DOHH2 (cell line): Measurements from ENCODE around the gene APMAP.

Experiments used
- H3F3A ChIP-seq: fragments of 200-600 bp; sonication (generic), shearing (Covaris generic); 2 replicates; pipeline ENCODE4 v1.6.0; 2016; ENCODE audit warnings: antibody characterized with exemption, mild to moderate bottlenecking; ENCODE audit not compliant: control insufficient read depth, insufficient read depth
- H3K27ac ChIP-seq: fragments of 200-600 bp; sonication (generic); 2 replicates; pipeline ENCODE4 v1.5.1; 2014; ENCODE audit warnings: low read depth, mild to moderate bottlenecking, low read length, moderate library complexity
- H3K27me3 ChIP-seq: fragments of 200-600 bp; sonication (generic); 2 replicates; pipeline ENCODE4 v1.6.1; 2014; ENCODE audit warnings: mild to moderate bottlenecking, low read length, mixed read lengths; ENCODE audit not compliant: control insufficient read depth
- H3K36me3 ChIP-seq: fragments of 200-600 bp; sonication (generic); 2 replicates; pipeline ENCODE4 v1.6.1; 2014; ENCODE audit warnings: mild to moderate bottlenecking, low read length, moderate library complexity, mixed read lengths; ENCODE audit not compliant: control insufficient read depth
- H3K4me1 ChIP-seq: fragments of 200-600 bp; sonication (generic); 2 replicates; pipeline ENCODE4 v1.6.1; 2014; ENCODE audit warnings: mild to moderate bottlenecking, low read length, mixed read lengths; ENCODE audit not compliant: control insufficient read depth
- H3K4me2 ChIP-seq: fragments of 200-600 bp; sonication (generic); 2 replicates; pipeline ENCODE4 v1.6.0; 2014; ENCODE audit warnings: mild to moderate bottlenecking, low read length, moderate library complexity
- H3K4me3 ChIP-seq: fragments of 200-600 bp; sonication (generic); 2 replicates; pipeline ENCODE4 v1.5.1; 2014; ENCODE audit warnings: mild to moderate bottlenecking, low read length, mixed read lengths
- H3K79me2 ChIP-seq: fragments of 200-600 bp; sonication (generic); 2 replicates; pipeline ENCODE4 v1.6.1; 2014; ENCODE audit warnings: mild to moderate bottlenecking, low read length, mixed read lengths; ENCODE audit not compliant: control insufficient read depth
- H3K9me2 ChIP-seq: fragments of 200-600 bp; sonication (generic); replicated peaks from 2 replicates; pipeline ENCODE4 v1.6.1; 2014; ENCODE audit warnings: mild to moderate bottlenecking, low read length, mixed read lengths; ENCODE audit not compliant: control insufficient read depth
- H3K9me3 ChIP-seq: fragments of 200-600 bp; sonication (generic); 2 replicates; pipeline ENCODE4 v1.6.1; 2014; ENCODE audit warnings: antibody characterized with exemption, low read length, mixed read lengths; ENCODE audit not compliant: control insufficient read depth, insufficient read depth
- H4K20me1 ChIP-seq: fragments of 200-600 bp; sonication (generic); 2 replicates; pipeline ENCODE4 v1.6.0; 2014; ENCODE audit warnings: low read depth, mild to moderate bottlenecking, antibody characterized with exemption, low read length, moderate library complexity; ENCODE audit not compliant: control insufficient read depth, insufficient read depth
- CTCF ChIP-seq: fragments of 200-600 bp; sonication (generic); IDR thresholded peaks from one replicate; pipeline ENCODE4 v1.5.1; 2014; ENCODE audit warnings: antibody characterized with exemption, mild to moderate bottlenecking, low read depth, low read length; ENCODE audit not compliant: poor library complexity, severe bottlenecking
- EZH2phosphoT487 ChIP-seq: fragments of 200-600 bp; sonication (generic); IDR thresholded peaks from 2 replicates; pipeline ENCODE4 v1.6.1; 2017; ENCODE audit warnings: borderline replicate concordance, mild to moderate bottlenecking, antibody characterized with exemption, low read length, moderate library complexity, mixed read lengths

The APMAP gene

GRCh38 chr20:25030007-25030648, 37.6 kb upstream of the APMAP start:
- Histone ChIP-seq H3K9me3 (no peaks in the 10 kb centered on the region), H3F3A (no peaks in the 10 kb centered on the region), H3K36me3 (no peaks in the 10 kb centered on the region), H3K4me1 (peaks cover 11% of the 10 kb centered on the region), H3K27ac (no peak overlapping the region), H3K4me2 (no peak overlapping the region), H3K4me3 (no peak overlapping the region), H3K9me2 (no peaks in the 10 kb centered on the region), H3K79me2 (no peaks in the 10 kb centered on the region), H3K27me3 (no peaks in the 10 kb centered on the region), H4K20me1 (no peaks in the 10 kb centered on the region)
- TF ChIP-seq EZH2phosphoT487 (no peak), CTCF (no peak)

DNA sequence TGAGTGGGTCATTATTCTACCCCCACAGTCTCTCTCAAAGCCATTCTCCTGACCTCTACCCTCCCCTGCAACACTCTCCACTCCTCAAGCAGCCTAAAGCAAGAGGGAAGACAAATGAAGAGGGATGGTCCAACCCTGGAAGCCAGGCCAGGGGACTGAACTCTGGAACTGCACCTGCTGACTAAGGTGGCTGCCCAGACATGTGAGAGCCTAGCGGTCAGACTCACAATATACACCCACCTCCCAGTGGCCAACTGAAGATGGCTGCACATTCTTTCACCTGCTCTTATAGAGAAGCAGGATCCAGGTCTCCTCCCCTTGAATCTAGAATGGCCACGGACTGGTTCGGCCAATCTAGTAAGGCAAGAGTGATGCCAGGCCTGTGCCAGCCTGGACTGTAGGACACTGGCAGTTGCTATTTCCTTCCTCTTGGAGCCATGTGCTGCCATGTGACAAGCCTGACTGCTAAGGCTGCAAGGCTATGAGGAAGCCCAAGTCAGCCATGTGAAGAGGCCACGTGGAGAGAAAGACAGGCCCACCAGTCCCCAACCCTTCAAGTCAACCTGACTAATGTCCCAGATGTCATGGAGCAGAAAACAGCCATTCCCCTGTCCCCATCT, 33.5 kb upstream of the APMAP start:
- no peak overlapping the region for H3K4me3 ChIP-seq
- TF ChIP-seq CTCF (no peak), EZH2phosphoT487 (no peak)
- H3F3A ChIP-seq: no peaks in the 10 kb centered on the region
- H3K27ac ChIP-seq: no peak overlapping the region
- H3K4me2 ChIP-seq: no peak overlapping the region
- no peaks in the 10 kb centered on the region for H3K36me3 ChIP-seq
- H3K4me1 ChIP-seq: no peaks in the 10 kb centered on the region
- no peaks in the 10 kb centered on the region for H3K9me3 ChIP-seq
- no peaks in the 10 kb centered on the region for H3K9me2 ChIP-seq
- H4K20me1 ChIP-seq: no peaks in the 10 kb centered on the region
- no peaks in the 10 kb centered on the region for H3K27me3 ChIP-seq
- H3K79me2 ChIP-seq: no peaks in the 10 kb centered on the region

GRCh38 chr20:25025091-25025861, 32.7 kb upstream of the APMAP start:
- Histone ChIP-seq H3F3A (no peaks in the 10 kb centered on the region), H3K36me3 (no peaks in the 10 kb centered on the region), H3K9me3 (no peaks in the 10 kb centered on the region), H3K4me1 (no peaks in the 10 kb centered on the region), H3K79me2 (no peaks in the 10 kb centered on the region), H3K27me3 (no peaks in the 10 kb centered on the region), H3K9me2 (no peaks in the 10 kb centered on the region), H3K27ac (no peak overlapping the region), H3K4me3 (no peak overlapping the region), H3K4me2 (no peak overlapping the region), H4K20me1 (no peaks in the 10 kb centered on the region)
- no peak for TF ChIP-seq CTCF
- no peak for TF ChIP-seq EZH2phosphoT487
